Testis (tissue), 2 donors: ENCODE measurements around the gene COG2.

Experiments
- POLR2A ChIP-seq: fragments of 450-650 bp; IDR thresholded peaks from one replicate; pipeline ENCODE4 v1.6.1; 2017; ENCODE audit warnings: antibody characterized with exemption, mild to moderate bottlenecking, moderate library complexity
- TF ChIP-seq, protein P1 (sequence below), 3 experiments: fragments of 450-650 bp in 2 of 3; fragments of 200-600 bp in 1 of 3; sonication (generic) in 1 of 3; IDR thresholded peaks; one replicate each; pipeline ENCODE4 v1.5.1; 2016 to 2019; ENCODE audit warnings: antibody characterized with exemption in 3 of 3, mild to moderate bottlenecking in 2 of 3, moderate library complexity in 1 of 3

DNA sequence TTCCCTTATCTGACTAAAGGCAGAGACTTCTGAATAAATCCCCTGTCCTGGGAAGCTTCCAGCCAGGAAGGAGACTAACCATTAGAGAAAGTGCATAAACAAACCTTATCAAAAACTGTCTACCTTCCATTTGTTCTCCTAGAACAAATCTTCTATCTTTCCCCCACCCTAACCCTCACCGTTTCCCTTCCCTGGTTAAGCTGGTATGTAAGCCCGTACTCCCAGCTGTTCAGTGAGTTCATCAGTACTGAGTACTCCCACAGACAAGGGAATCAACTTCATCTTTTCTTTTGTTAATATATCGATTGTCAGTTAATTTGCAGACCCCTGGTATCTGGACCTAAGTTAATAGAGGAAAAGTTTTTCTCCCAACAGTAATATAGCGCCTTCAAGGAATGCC is 20.1 kb upstream of the COG2 start:
- TF ChIP-seq, protein P1, sequence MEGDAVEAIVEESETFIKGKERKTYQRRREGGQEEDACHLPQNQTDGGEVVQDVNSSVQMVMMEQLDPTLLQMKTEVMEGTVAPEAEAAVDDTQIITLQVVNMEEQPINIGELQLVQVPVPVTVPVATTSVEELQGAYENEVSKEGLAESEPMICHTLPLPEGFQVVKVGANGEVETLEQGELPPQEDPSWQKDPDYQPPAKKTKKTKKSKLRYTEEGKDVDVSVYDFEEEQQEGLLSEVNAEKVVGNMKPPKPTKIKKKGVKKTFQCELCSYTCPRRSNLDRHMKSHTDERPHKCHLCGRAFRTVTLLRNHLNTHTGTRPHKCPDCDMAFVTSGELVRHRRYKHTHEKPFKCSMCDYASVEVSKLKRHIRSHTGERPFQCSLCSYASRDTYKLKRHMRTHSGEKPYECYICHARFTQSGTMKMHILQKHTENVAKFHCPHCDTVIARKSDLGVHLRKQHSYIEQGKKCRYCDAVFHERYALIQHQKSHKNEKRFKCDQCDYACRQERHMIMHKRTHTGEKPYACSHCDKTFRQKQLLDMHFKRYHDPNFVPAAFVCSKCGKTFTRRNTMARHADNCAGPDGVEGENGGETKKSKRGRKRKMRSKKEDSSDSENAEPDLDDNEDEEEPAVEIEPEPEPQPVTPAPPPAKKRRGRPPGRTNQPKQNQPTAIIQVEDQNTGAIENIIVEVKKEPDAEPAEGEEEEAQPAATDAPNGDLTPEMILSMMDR (IDR thresholded peaks at IDR 0.05), result no peak
- no peak for TF ChIP-seq POLR2A
